C4-2B (cell line): Measurements from ENCODE around the gene HYAL2.

Experiments
- H3K27ac ChIP-seq: fragments of 450-650 bp; 2 replicates; pipeline ENCODE4 v1.5.1; 2017
- ZFX ChIP-seq: fragments of 450-650 bp; IDR thresholded peaks from 2 replicates; pipeline ENCODE4 v1.6.1; 2017
- TF ChIP-seq, protein P1 (sequence below): fragments of 450-650 bp; conservative IDR thresholded peaks from 2 replicates; pipeline ENCODE4 v1.5.1; 2017; ENCODE audit warnings: mild to moderate bottlenecking

The HYAL2 gene

DNA sequence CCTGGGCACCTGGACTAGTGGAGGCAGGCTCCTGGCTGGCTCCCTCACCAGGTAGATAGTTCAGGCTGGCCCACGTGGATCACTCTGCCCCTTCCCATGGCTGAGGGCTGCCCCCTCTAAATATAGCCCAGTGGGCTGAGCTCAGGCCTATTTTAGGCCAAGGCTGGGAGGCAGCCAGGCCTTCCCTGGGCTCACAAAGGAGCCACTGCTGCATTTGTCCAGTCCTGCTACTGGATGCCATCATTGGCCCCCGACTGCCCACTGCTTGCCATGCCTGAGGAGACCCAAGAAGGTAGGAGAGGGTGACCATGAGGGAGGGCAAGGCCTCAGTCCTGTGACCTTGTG is 43.7 kb downstream of the HYAL2 start, which contains the start of gene LSMEM2:
LSMEM2 (plus strand) TSS at position 208 of the 345 bp plus-strand sequence; CDS start at position 235, 27 bp downstream.
- TF ChIP-seq ZFX = no peak
- TF ChIP-seq, protein P1, sequence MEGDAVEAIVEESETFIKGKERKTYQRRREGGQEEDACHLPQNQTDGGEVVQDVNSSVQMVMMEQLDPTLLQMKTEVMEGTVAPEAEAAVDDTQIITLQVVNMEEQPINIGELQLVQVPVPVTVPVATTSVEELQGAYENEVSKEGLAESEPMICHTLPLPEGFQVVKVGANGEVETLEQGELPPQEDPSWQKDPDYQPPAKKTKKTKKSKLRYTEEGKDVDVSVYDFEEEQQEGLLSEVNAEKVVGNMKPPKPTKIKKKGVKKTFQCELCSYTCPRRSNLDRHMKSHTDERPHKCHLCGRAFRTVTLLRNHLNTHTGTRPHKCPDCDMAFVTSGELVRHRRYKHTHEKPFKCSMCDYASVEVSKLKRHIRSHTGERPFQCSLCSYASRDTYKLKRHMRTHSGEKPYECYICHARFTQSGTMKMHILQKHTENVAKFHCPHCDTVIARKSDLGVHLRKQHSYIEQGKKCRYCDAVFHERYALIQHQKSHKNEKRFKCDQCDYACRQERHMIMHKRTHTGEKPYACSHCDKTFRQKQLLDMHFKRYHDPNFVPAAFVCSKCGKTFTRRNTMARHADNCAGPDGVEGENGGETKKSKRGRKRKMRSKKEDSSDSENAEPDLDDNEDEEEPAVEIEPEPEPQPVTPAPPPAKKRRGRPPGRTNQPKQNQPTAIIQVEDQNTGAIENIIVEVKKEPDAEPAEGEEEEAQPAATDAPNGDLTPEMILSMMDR = no peak
- H3K27ac ChIP-seq = no peak within 1 kb of the TSS

GRCh38 chr3:50278123-50278879 is 44.2 kb downstream of the HYAL2 start:
- no peak overlapping the region for H3K27ac ChIP-seq
- TF ChIP-seq ZFX = no peak
- TF ChIP-seq, protein P1 = no peak

GRCh38 chr3:50276762-50277101 is 45.8 kb downstream of the HYAL2 start:
- TF ChIP-seq, protein P1 = no peak
- TF ChIP-seq ZFX = no peak
- no peak overlapping the region for H3K27ac ChIP-seq

DNA sequence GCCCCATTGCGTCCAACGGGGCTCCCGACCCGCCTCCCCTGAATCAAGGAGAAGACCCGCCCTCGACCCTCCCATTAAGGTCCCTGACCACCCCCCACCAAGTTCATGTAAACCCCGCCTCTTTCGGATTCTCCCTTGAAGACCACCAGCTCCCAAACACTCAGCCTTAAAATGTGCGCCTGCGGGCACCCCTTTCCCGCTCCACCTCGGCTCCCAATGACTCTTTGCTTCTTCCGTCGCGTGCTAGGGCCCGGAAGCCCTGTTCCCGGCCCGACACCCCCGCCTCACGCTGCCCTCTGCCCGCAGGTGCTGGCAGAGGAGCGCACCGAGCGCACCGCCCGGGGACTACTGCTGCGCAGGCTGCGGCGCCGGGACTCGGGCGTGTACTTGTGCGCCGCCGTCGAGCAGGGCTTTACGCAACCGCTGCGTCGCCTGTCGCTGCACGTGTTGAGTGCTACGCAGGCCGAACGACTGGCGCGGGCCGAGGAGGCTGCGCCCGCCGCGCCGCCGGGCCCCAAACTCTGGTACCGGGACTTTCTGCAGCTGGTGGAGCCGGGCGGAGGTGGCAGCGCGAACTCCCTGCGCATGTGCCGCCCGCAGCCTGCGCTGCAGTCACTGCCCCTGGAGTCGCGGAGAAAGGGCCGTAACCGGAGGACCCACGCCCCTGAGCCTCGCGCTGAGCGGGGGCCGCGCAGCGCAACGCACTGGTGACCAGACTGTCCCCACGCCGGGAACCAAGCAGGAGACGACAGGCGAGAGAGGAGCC is 46.4 kb downstream of the HYAL2 start:
- no peak overlapping the region for H3K27ac ChIP-seq
- no peak for TF ChIP-seq ZFX
- TF ChIP-seq, protein P1 = no peak

DNA sequence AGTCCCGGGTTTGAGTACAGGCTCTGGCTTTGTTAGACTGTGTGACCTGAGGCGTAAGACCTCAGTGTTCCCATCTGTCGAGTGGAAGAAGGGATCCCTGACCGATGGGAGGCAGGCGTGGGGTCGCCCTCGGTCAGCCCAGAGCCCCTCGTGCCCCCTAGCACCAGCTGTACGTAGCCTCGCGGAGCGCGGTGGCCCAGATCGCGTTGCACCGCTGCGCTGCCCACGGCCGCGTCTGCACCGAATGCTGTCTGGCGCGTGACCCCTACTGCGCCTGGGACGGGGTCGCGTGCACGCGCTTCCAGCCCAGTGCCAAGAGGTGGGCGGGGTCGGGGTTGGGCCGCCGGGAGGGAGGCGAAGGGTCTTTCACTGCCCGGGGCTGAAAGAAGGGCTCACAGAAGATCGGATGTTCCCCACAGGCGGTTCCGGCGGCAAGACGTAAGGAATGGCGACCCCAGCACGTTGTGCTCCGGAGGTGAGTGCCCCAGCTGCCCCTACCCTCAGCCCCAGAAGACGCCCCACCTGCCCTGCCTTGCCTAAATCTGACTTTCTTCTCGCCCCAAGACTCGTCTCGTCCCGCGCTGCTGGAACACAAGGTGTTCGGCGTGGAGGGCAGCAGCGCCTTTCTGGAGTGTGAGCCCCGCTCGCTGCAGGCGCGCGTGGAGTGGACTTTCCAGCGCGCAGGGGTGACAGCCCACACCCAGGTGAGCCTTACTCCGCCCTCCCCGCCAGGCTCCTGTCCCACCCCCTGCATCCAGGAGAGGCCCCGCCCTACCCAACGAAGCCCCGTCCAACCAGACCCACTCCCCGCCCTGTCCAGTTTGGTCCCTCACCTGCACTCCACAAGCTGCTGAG is 47.2 kb downstream of the HYAL2 start:
- TF ChIP-seq, protein P1 = no peak
- TF ChIP-seq ZFX = no peak
- H3K27ac ChIP-seq = no peak overlapping the region

DNA sequence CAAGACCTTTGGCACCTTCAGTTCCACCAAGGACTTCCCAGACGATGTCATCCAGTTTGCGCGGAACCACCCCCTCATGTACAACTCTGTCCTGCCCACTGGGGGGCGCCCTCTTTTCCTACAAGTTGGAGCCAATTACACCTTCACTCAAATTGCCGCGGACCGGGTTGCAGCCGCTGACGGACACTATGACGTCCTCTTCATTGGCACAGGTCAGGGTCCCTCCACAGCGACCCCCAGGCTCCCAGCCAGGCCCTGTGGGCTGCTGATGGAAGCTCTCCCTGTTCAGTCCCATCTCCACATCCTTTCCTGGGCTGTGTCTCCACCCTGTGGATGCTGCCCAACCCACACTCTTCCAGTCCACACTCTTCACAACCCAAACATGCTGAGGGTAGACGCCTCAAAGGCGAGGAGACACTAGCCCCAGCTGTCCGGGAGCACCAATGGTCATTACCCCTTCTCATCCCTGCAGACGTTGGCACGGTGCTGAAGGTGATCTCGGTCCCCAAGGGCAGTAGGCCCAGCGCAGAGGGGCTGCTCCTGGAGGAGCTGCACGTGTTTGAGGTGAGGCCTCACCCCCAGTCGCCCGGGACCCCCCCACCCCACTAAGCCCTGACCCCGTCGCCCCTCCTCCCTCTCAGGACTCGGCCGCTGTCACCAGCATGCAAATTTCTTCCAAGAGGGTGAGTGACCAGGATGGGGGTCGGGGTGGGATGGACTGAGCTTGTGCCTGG is 48.0 kb downstream of the HYAL2 start:
- TF ChIP-seq, protein P1 = peak; percentile 83
- no peak for TF ChIP-seq ZFX
- no peak overlapping the region for H3K27ac ChIP-seq
